ENCODE measurements around the gene ATP6AP1.

DNA sequence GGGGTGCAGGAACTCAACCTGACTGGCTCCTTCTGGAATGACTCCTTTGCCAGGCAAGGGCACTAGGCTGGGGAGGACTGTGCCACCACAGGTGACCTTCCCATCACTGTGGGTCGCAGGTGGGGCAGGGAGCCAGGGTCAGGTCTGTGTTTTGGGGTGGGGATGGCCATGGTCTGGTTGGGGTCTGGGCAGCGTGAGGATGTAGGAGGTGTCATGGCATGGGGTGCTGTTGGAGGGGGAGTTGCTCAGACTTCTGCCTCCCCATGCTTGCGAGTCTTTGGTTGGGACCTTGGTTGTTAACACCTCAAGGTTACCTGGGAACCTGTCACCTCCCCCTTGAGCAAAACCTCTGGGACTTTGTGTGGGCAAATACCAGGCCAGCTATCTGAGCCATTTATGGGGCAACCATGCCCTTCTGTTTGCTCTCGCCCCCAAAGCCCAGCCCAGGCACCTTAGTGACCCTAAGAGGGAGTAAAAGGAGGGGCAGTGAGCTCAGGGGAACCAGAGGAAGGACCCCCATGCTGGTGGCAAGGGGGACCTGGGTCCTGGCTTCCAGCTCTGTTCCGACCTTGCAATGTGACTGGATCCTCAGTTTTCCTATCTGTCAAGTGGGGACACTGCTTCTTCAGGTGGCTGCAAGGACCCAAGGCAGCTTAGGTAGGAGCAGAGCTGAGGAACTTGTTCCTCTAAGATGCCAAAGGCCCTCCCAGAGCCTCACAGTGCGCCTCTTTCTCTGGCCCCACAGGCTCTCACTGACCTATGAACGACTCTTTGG, 6.1 kb downstream of the ATP6AP1 start:
- TF ChIP-seq, protein P1, sequence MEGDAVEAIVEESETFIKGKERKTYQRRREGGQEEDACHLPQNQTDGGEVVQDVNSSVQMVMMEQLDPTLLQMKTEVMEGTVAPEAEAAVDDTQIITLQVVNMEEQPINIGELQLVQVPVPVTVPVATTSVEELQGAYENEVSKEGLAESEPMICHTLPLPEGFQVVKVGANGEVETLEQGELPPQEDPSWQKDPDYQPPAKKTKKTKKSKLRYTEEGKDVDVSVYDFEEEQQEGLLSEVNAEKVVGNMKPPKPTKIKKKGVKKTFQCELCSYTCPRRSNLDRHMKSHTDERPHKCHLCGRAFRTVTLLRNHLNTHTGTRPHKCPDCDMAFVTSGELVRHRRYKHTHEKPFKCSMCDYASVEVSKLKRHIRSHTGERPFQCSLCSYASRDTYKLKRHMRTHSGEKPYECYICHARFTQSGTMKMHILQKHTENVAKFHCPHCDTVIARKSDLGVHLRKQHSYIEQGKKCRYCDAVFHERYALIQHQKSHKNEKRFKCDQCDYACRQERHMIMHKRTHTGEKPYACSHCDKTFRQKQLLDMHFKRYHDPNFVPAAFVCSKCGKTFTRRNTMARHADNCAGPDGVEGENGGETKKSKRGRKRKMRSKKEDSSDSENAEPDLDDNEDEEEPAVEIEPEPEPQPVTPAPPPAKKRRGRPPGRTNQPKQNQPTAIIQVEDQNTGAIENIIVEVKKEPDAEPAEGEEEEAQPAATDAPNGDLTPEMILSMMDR (IDR thresholded peaks at IDR 0.05; ENCODE audit: insufficient read depth, low read depth, low read length): no peak
- TF ChIP-seq EZH2 (IDR thresholded peaks at IDR 0.05; ENCODE audit: insufficient read depth, low read length): no peak
